OCI-M2 (cell line): ENCODE measurements around the gene UBAC2.

Experiments used
- DNase-seq: peaks from one replicate; lab custom pipeline; 2025; ENCODE audit not compliant: unreplicated experiment; lab: John Stamatoyannopoulos, UW

Gene UBAC2

GRCh38 chr13:99425485-99426341 lies 225.1 kb downstream of the UBAC2 start:
- DNase-seq: no peak

DNA sequence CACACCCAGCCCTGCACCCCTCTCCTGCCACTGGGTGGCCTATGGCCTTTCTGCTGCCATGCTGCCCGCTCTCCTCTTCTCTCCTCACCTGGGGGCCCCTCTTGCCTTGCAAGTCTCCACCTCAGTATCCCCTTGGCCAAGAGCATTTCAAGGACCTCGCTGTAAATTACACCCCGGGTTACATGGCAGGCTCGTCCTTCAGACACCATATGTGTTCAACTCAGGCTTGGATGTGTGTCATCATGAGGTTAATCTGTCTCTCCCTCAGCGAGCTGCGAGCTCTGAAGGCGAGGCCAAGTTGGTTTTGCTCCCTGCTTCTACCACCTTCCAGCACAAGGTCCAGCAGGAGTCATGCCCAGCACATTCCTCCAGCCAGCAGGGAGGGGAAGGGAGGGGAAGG lies 225.8 kb downstream of the UBAC2 start:
- no peak for DNase-seq

GRCh38 chr13:99429670-99430069 lies 229.0 kb downstream of the UBAC2 start:
- no peak for DNase-seq

- DNase-seq: no peak
Measured at GRCh38 chr13:99431927-99432608, 231.4 kb downstream of the UBAC2 start.

DNA sequence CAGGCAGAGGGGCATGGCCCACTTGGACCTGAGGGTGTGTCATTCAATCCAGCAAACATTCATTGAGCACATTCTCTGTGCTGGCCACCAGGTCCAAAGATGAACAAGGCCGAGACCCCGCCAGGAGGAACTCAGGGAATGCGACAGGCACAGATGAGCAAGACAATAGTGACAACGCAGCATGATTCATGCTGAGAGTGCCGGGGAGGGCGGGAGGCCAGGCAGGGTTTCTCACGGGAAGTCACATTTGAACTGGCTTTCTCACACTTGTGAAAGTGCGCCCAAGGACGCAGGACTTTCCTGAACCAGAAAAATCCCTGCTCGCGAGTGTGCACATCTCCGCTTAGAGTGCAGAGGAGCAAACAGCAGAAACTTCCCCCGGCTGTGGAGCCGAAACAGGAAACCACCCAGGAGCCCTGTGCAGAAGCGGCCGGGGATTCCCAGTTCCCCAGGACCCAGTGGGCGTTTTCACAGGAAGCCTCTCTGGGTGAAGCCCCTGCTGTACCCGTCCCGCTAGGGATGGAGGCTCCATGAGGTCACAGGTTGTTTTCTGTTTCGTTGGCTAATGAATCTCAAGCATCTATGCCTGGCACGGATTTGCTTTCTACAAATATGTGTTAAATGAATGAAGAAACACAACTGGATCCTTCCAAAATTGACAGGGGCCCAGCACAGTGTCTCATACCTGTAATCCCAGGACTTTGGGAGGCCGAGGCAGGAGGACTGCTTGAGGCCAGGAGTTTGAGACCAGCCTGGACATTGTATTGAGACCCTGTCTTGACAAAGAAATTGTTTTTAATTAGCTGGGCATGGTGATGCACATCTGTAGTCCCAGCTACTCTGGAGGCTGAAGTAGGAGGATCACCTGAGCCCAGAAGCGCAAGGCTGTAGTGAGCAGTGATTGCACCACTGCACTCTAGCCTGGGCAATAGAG lies 232.2 kb downstream of the UBAC2 start:
- DNase-seq: no peak

- no peak for DNase-seq
Measured at GRCh38 chr13:99433543-99434075, 233.0 kb downstream of the UBAC2 start.

- DNase-seq: no peak
Measured at GRCh38 chr13:99434258-99434788, 233.7 kb downstream of the UBAC2 start.

- DNase-seq: no peak
Measured at GRCh38 chr13:99435116-99435515, 234.5 kb downstream of the UBAC2 start.

- no peak for DNase-seq
Measured at GRCh38 chr13:99435998-99436397, 235.3 kb downstream of the UBAC2 start.
